GM23338 (cell line): ENCODE results near the gene ALDH16A1. TPM values are rescaled to one million over a fixed set of nuclear protein-coding genes. Genes with fewer than 3 reads are reported as not detected.

Source experiments
- ATAC-seq: fragments of 200-7000 bp; cut with Tn5 transposase; 3 replicates; pipeline ENCODE4 v1.9.1; 2020
- DNase-seq: peaks from one replicate; pipeline ENCODE4 v3.0.0-alpha.2; 2015; ENCODE audit warnings: low spot score
- H2AFZ ChIP-seq: fragments of 200-600 bp; sonication (generic); 2 replicates; pipeline ENCODE4 v1.8.0; 2016; ENCODE audit warnings: antibody characterized with exemption, mild to moderate bottlenecking, moderate library complexity
- H3F3A ChIP-seq: fragments of 200-600 bp; sonication (generic); replicated peaks from 2 replicates; pipeline ENCODE4 v1.8.0; 2017; ENCODE audit warnings: antibody characterized with exemption, mixed run types, low read depth
- H3K27ac ChIP-seq: fragments of 200-600 bp; sonication (generic); 2 replicates; pipeline ENCODE4 v1.6.1; 2016; ENCODE audit warnings: low read depth
- H3K27me3 ChIP-seq: fragments of 200-600 bp; sonication (generic); 2 replicates; pipeline ENCODE4 v1.8.0; 2016; ENCODE audit warnings: mild to moderate bottlenecking, mixed run types, moderate library complexity; ENCODE audit not compliant: insufficient read depth
- H3K36me3 ChIP-seq: fragments of 200-600 bp; sonication (generic); 2 replicates; pipeline ENCODE4 v1.8.0; 2016; ENCODE audit warnings: mild to moderate bottlenecking; ENCODE audit not compliant: insufficient read depth
- H3K4me1 ChIP-seq: fragments of 200-600 bp; sonication (generic); 2 replicates; pipeline ENCODE4 v1.8.0; 2016; ENCODE audit warnings: mild to moderate bottlenecking, moderate library complexity; ENCODE audit not compliant: insufficient read depth
- H3K4me2 ChIP-seq: fragments of 200-600 bp; sonication (generic); 2 replicates; pipeline ENCODE4 v1.7.1; 2017; ENCODE audit warnings: mixed run types
- H3K4me3 ChIP-seq: fragments of 200-600 bp; sonication (generic); 2 replicates; pipeline ENCODE4 v1.6.1; 2016; ENCODE audit warnings: mixed run types
- H3K79me2 ChIP-seq: fragments of 200-600 bp; sonication (generic); replicated peaks from 2 replicates; pipeline ENCODE4 v1.8.0; 2017; ENCODE audit warnings: mild to moderate bottlenecking; ENCODE audit not compliant: insufficient read depth
- H3K9me2 ChIP-seq: fragments of 200-600 bp; sonication (generic); 2 replicates; pipeline ENCODE4 v1.8.0; 2017; ENCODE audit not compliant: insufficient read depth
- H4K20me1 ChIP-seq: fragments of 200-600 bp; sonication (generic); replicated peaks from 2 replicates; pipeline ENCODE4 v1.8.0; 2017; ENCODE audit warnings: mild to moderate bottlenecking; ENCODE audit not compliant: insufficient read depth
- H3K27ac Mint-ChIP-seq: 2 replicates; pipeline ENCODE4 v1.8.0; 2020; ENCODE audit warnings: inconsistent platforms, mild to moderate bottlenecking, moderate library complexity, mixed read lengths
- H3K27me3 Mint-ChIP-seq: 3 replicates; pipeline ENCODE4 v1.8.0; 2022; ENCODE audit warnings: low read depth, mild to moderate bottlenecking, moderate library complexity, mixed read lengths, inconsistent platforms; ENCODE audit not compliant: insufficient read depth, poor library complexity
- H3K36me3 Mint-ChIP-seq: 3 replicates; pipeline ENCODE4 v1.8.0; 2021; ENCODE audit warnings: low read depth, mild to moderate bottlenecking, inconsistent platforms, moderate library complexity, mixed read lengths
- H3K4me1 Mint-ChIP-seq: 3 replicates; pipeline ENCODE4 v1.8.0; 2020; ENCODE audit warnings: mild to moderate bottlenecking, inconsistent platforms, mixed read lengths
- H3K4me3 Mint-ChIP-seq: 3 replicates; pipeline ENCODE4 v1.8.0; 2021; ENCODE audit warnings: moderate library complexity, mild to moderate bottlenecking, inconsistent platforms, mixed read lengths
- H3K9me3 Mint-ChIP-seq: 3 replicates; pipeline ENCODE4 v1.8.0; 2020; ENCODE audit warnings: moderate library complexity, mild to moderate bottlenecking, inconsistent platforms, mixed read lengths
- CREB1 ChIP-seq: fragments of 250-450 bp; sonication (Bioruptor Pico); IDR thresholded peaks from 2 replicates; pipeline ENCODE4 v1.5.0; 2020; ENCODE audit warnings: low read depth, mild to moderate bottlenecking, moderate library complexity
- ETS1 ChIP-seq: IDR thresholded peaks from 2 replicates; pipeline ENCODE4 v1.6.1; 2016; ENCODE audit warnings: antibody characterized with exemption
- EZH2phosphoT487 ChIP-seq: fragments of 200-600 bp; sonication (generic); IDR thresholded peaks from one replicate; pipeline ENCODE4 v1.8.1; 2018; ENCODE audit warnings: antibody characterized with exemption; ENCODE audit not compliant: unreplicated experiment
- JUNB ChIP-seq: IDR thresholded peaks from one replicate; pipeline ENCODE4 v1.6.1; 2016; ENCODE audit warnings: antibody characterized with exemption; ENCODE audit not compliant: unreplicated experiment
- NANOG ChIP-seq: IDR thresholded peaks from 2 replicates; pipeline ENCODE4 v1.6.1; 2016; ENCODE audit warnings: antibody characterized with exemption, borderline replicate concordance
- POLR2AphosphoS5 ChIP-seq: IDR thresholded peaks from 2 replicates; pipeline ENCODE4 v1.6.1; 2016; ENCODE audit warnings: antibody characterized with exemption, low read depth
- REST ChIP-seq: IDR thresholded peaks from one replicate; pipeline ENCODE4 v1.6.1; 2018; ENCODE audit warnings: antibody characterized with exemption; ENCODE audit not compliant: unreplicated experiment
- STAT1 ChIP-seq: IDR thresholded peaks from one replicate; pipeline ENCODE4 v1.6.1; 2016; ENCODE audit warnings: antibody characterized with exemption; ENCODE audit not compliant: unreplicated experiment
- ZNF331 ChIP-seq: fragments of 250-450 bp; sonication (Bioruptor Pico); IDR thresholded peaks from 2 replicates; pipeline ENCODE4 v1.5.0; 2020; ENCODE audit warnings: low read depth, mild to moderate bottlenecking, moderate library complexity
- polyA plus RNA-seq: library from polyadenylated mRNA; unstranded; fragments of >200 nt; fragmentation: Nextera tagmentation; extraction: Ambion mirVana; gene quantifications from 2 replicates; pipeline ENCODE4 v1.2.1, GENCODE V29; 2016
- total RNA-seq: library from RNA; depleted of rRNA; stranded (reverse); fragments of >200 nt; shearing (Covaris generic); gene quantifications from 2 replicates; pipeline ENCODE4 v1.2.3, GENCODE V29; 2014

Gene ALDH16A1
- total and polyA plus RNA-seq, 2 experiments from 2014 or later = 16.8 to 57.3 TPM

DNA sequence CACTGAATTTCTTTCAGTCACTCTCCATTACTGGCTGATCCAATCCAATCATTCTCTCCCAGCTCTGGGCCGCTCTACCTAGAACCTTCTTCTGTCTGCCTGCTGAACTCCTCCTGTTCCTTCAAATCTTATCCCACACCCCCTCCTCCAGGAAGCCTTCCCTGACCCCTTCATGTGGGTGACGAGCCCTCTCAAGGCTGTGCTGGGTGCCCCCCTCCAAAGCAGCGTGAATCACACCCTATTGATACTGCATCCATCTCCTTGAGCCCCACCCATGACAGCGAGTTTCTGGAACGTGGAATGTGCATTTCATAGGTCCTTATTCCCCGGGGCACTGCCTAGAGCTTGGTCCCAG lies 4.6 kb upstream of the ALDH16A1 start (continued):
- TF ChIP-seq ZNF331 (CRISPR knock-in tag) (no peak), JUNB (no peak), REST (no peak), STAT1 (no peak), NANOG (no peak), CREB1 (CRISPR knock-in tag) (no peak), POLR2AphosphoS5 (no peak)

DNA sequence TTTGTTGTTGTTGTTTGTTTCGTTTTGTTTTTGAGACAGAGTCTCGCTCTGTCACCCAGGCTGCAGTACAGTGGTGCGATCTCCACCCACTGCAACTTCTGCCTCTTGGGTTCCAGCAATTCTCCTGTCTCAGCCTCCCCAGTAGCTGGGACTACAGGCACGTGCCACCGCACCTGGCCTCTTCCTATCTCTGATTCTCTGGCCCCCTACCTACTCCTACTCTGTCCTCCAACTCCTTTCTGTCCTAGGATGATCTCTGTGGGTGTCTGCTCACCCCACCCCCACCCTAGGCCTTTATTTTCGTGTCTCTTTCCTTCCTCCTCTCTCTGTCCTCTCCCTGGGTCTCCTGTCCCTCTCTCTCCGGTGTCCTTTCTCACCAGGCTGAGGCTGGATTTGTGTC lies 2.6 kb upstream of the ALDH16A1 start:
- Histone ChIP-seq H3K27me3 (no peaks in the 10 kb centered on the region), H3K79me2 (peaks cover 20% of the 10 kb centered on the region), H4K20me1 (peaks cover 8% of the 10 kb centered on the region; the same call in 1 of the 2 replicates), H2AFZ (no peak overlapping the region), H3K4me3 (peak overlapping the region; percentile 66), H3K4me2 (peak overlapping the region; percentile 75), H3F3A (peaks cover 22% of the 10 kb centered on the region; the same call in 1 of the 2 replicates), H3K9me2 (no peaks in the 10 kb centered on the region), H3K4me1 (peaks cover 21% of the 10 kb centered on the region; the same call in 1 of the 2 replicates), H3K27ac (0 out of 2 replicates have a peak overlapping the region, but pooled peaks have one; percentile 32), H3K36me3 (peaks cover 4% of the 10 kb centered on the region; the same call in 1 of the 2 replicates)
- Mint-ChIP-seq H3K36me3 (peaks cover 54% of the 10 kb centered on the region), H3K9me3 (peaks cover 9% of the 10 kb centered on the region; the same call in 2 of the 3 replicates), H3K4me3 (peak overlapping the region; percentile 95), H3K27me3 (peaks cover 36% of the 10 kb centered on the region), H3K27ac (no peak overlapping the region; the same call in 1 of the 2 replicates), H3K4me1 (peaks cover 23% of the 10 kb centered on the region)
- no peak for ATAC-seq
- DNase-seq = no peak
- TF ChIP-seq NANOG (no peak), ETS1 (no peak), ZNF331 (CRISPR knock-in tag) (no peak), STAT1 (no peak), EZH2phosphoT487 (no peak)
